Lung (tissue), 12 donors: ENCODE data around the gene ETV3L. TPM values are rescaled to one million over a fixed set of nuclear protein-coding genes. Genes with fewer than 3 reads are reported as not detected.

Source experiments
- ATAC-seq: fragments of 200-7000 bp; cut with Tn5 transposase; one replicate; pipeline ENCODE4 v1.9.1; 2020; ENCODE audit warnings: moderate number of reproducible peaks; ENCODE audit not compliant: insufficient read depth, low FRiP score
- DNase-seq, 3 donors: peaks; one replicate each; pipeline ENCODE4 v3.0.0-alpha.2; 2013 to 2017
- H3K27ac ChIP-seq, 2 donors: one replicate each; pipeline ENCODE4 v1.5.1; 2013; ENCODE audit warnings: mild to moderate bottlenecking in 2 of 2, moderate library complexity in 2 of 2, control low read depth in 1 of 2, inconsistent platforms in 1 of 2, low read depth in 1 of 2, low read length in 1 of 2
- H3K27me3 ChIP-seq, 3 donors: one replicate each; pipeline ENCODE4 v1.5.1; 2013; ENCODE audit warnings: low read length in 2 of 3; ENCODE audit not compliant: control insufficient read depth in 3 of 3, insufficient read depth in 3 of 3
- H3K36me3 ChIP-seq, 4 donors: one replicate each; pipeline ENCODE4 v1.5.1; 2013; ENCODE audit warnings: low read length in 4 of 4, mild to moderate bottlenecking in 1 of 4, moderate library complexity in 1 of 4; ENCODE audit not compliant: control insufficient read depth in 4 of 4, insufficient read depth in 4 of 4
- H3K4me1 ChIP-seq, 5 donors: one replicate each; pipeline ENCODE4 v1.5.1; 2013; ENCODE audit warnings: low read length in 5 of 5, mild to moderate bottlenecking in 2 of 5, moderate library complexity in 1 of 5; ENCODE audit not compliant: control insufficient read depth in 5 of 5, insufficient read depth in 5 of 5
- H3K4me3 ChIP-seq: one replicate; pipeline ENCODE4 v1.5.1; 2013; ENCODE audit warnings: mild to moderate bottlenecking, control low read depth, moderate library complexity
- H3K9ac ChIP-seq, 2 donors: one replicate each; pipeline ENCODE4 v1.5.1; 2013; ENCODE audit warnings: low read length in 2 of 2, control low read depth in 1 of 2; ENCODE audit not compliant: insufficient read depth in 1 of 2
- H3K9me3 ChIP-seq, 4 donors: one replicate each; pipeline ENCODE4 v1.5.1; 2013; ENCODE audit warnings: low read length in 3 of 4, mild to moderate bottlenecking in 1 of 4, moderate library complexity in 1 of 4; ENCODE audit not compliant: control insufficient read depth in 4 of 4, insufficient read depth in 3 of 4
- CTCF ChIP-seq: IDR thresholded peaks from 2 replicates; pipeline ENCODE4 v1.5.1; 2012; ENCODE audit warnings: mild to moderate bottlenecking; ENCODE audit errors: control extremely low read depth, extremely low read depth
- WGBS, 2 donors: extraction: QIAGEN DNeasy Blood & Tissue Kit; methylation state at CpG; one replicate each; pipeline ENCODE4 v1.1.7; 2013; 5-methylcytosine and 5-hydroxymethylcytosine counted together
- polyA plus RNA-seq, 2 donors: library from polyadenylated mRNA; stranded (reverse); fragments of 200-250 nt; gene quantifications; one replicate each; pipeline ENCODE4 v1.2.1, GENCODE V29; 2013
- total RNA-seq, 2 donors: library from RNA; depleted of rRNA in 1 of 2; stranded (reverse); fragments of >200 nt in 1 of 2; gene quantifications; one replicate each; pipeline ENCODE4 v1.2.1, GENCODE V29; 2014 to 2021
- donor health status: control.
- donor health status: control.
- donor health status: Bipolar disorder and iron deficiency.
- donor health status: healthy.
- donor health status: DM: yes; HTN: yes; CAD: no.

The ETV3L gene
- total and polyA plus RNA-seq, 4 donors: 0.05 TPM; not detected in 3

- Histone ChIP-seq H3K9ac (no peak overlapping the region), H3K27ac (no peak overlapping the region), H3K9me3 (no peaks in the 10 kb centered on the region), H3K36me3 (no peaks in the 10 kb centered on the region), H3K4me3 (no peak overlapping the region), H3K27me3 (peaks cover 0 to 2% (median 0%) of the 10 kb centered on the region in 3 donors), H3K4me1 (no peaks in the 10 kb centered on the region)
- TF ChIP-seq CTCF: no peak
- no peak for ATAC-seq
- 94 to 95% methylated on average over 9 of the region's 9 CpGs for WGBS, 2 donors
- DNase-seq: no peak
Observed at GRCh38 chr1:157098519-157098918, 1.1 kb downstream of the ETV3L start.

- Histone ChIP-seq H3K9me3 (no peaks in the 10 kb centered on the region), H3K27ac (no peak overlapping the region), H3K9ac (no peak overlapping the region), H3K36me3 (no peaks in the 10 kb centered on the region), H3K27me3 (peaks cover 0 to 2% (median 0%) of the 10 kb centered on the region in 3 donors), H3K4me3 (no peak overlapping the region), H3K4me1 (peaks cover 0 to 6% (median 0%) of the 10 kb centered on the region in 5 donors)
- ATAC-seq (no peak), DNase-seq (no peak)
- 83 to 86% methylated on average over 6 of the region's 6 CpGs for WGBS, 2 donors
- TF ChIP-seq CTCF: no peak
Observed at GRCh38 chr1:157097692-157098091, 1.9 kb downstream of the ETV3L start.

DNA sequence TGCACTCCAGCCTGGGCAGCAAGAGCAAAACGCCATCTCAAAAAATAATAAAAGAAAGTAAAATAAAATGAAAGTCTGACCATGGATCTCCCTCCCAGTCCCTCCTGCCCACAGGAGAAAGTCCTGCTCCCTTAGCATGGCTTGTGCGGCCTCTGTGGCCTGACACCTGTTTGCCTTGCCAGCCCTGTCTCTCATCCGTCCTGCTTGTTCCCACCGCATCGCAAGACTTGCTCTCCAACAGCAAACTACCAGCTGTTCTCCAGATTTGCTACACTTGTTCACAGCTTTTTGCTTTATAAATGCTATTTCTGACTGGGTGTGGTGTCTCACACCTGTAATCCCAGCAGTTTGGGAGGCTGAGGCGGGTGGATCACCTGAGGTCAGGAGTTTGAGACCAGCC is 2.7 kb downstream of the ETV3L start:
- H3K9me3 ChIP-seq: no peaks in the 10 kb centered on the region
- DNase-seq (no peak), ATAC-seq (no peak)
- H3K9ac ChIP-seq: no peak overlapping the region
- H3K4me1 ChIP-seq: peaks cover 0 to 8% (median 0%) of the 10 kb centered on the region in 5 donors
- H3K4me3 ChIP-seq: no peak overlapping the region
- WGBS, 2 donors: 79 to 82% methylated on average over 6 of the region's 6 CpGs
- H3K36me3 ChIP-seq: no peaks in the 10 kb centered on the region
- TF ChIP-seq CTCF: no peak
- H3K27me3 ChIP-seq: no peaks in the 10 kb centered on the region
- no peak overlapping the region for H3K27ac ChIP-seq

- Histone ChIP-seq H3K27ac (no peak overlapping the region), H3K9ac (no peak overlapping the region), H3K36me3 (no peaks in the 10 kb centered on the region), H3K4me3 (no peak overlapping the region), H3K4me1 (peaks cover 0 to 11% (median 0%) of the 10 kb centered on the region in 5 donors), H3K9me3 (no peaks in the 10 kb centered on the region), H3K27me3 (no peaks in the 10 kb centered on the region)
- 79 to 84% methylated on average over 2 of the region's 2 CpGs for WGBS, 2 donors
- ATAC-seq (no peak), DNase-seq (no peak)
- TF ChIP-seq CTCF: no peak
Observed at GRCh38 chr1:157095551-157095950, 4.1 kb downstream of the ETV3L start.
